HG03196 (cell line): ENCODE data around the gene LINC01488.

Experiments
- ATAC-seq: cut with Tn5 transposase; IDR thresholded peaks from one replicate; pipeline ENCODE4 v1.9.1; 2021; ENCODE audit not compliant: unreplicated experiment

LINC01488 gene

DNA sequence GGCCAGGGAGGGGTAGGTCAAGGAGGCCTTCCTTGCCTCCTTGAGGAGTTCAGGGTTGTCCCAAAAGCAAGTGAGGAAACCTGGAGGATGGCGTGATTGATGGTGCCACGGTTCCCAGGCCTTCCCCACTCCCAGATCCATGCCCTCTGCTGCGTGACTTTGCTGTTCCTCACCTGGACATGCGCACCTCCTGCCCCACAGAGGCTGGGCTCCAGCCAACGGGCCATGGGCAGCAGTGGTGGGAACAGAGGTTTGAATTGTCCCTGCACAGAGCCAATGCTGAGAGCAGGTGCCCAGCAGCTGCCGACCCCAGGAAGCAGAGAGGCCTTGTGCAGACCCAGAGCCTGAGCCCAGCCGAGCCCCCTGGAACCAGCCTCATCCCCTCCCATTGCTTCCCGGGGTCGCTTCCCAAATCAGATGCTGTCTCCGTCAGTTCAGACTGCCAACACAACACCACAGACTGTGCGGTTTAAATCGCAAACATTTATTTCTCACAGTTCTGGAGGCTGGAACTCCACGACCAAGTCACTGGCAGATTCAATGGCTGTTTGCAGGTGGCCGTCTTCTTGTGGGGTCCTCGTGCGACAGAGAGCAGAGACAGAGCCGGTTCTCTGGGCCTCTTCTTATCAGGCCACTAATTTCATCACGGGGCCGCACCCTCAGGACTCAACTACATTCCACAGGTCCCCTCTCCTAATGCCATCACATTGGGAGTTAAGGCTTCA is 6.2 kb upstream of the LINC01488 start:
- ATAC-seq: no peak

DNA sequence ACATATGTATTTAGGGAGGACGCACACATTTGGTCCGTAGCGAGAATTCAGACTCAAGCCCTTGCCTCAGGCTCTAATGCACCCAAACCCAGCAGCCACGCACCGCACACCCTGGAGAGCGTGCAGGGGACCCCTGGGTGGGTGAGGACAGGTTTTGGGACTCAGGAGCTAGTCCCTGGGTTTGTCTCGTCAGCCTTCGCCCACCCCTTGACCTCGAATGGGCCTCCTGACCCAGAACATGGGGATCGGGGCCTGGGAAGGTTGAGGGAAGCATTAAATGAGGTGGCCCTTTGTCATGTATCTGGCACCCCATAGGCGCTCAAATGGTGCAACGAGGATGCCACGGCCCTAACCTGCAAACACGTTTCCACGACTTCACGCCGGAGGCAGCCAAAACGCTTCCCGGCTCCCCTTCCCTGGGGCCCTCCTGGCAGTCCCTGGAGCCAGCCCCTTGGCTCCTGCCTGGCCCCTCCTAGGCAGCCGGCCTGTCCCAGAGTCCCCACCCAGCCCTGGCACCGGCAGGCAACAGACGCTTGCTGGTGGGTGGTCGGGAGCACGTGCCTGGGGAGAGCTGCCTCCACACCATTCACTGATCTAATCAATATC is 5.5 kb upstream of the LINC01488 start:
- ATAC-seq: no peak

DNA sequence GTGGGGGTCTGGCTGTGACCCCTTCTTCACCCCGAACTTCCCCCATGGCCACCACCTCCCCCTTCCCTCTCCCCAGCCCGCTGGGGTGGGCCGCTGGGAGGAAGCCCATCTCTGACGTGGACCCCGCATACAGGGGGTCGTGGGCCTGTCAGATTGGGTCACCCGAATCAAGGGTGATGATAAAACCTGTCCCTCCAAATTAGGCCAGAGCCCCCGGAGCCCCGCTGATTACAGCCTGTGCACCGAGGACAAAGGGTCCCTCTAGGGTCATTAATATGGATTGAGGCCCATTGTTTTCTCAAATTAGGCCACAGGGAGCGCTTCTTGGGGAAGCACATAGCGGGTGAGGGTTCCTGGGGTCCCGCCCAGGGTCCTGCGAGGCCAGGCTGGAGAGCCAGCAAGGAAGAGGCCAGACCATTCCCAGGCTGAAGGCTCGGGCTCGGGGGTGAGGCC is 4.9 kb upstream of the LINC01488 start:
- ATAC-seq: no peak

DNA sequence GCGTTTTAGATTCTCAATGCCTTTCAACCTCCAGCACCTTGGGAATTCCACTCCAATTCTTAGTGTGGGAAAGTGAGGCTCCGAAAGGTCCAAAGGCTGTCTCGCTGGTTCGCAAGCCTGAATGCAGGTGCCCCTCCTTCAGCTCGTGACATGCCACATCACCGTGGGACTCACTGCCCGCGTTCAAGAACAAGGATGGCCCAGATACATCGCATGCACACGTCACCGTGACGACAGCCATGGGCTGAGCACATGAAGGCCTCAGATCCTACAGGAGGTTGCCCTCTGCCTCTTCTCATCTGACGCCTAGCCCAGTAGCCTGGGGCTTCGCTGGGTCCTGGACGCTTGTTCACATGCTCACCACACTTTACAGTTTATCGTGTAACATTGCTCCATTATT is 4.4 kb upstream of the LINC01488 start:
- ATAC-seq: no peak

- no peak for ATAC-seq
These were observed 1.7 kb upstream of the LINC01488 start for GRCh38 chr11:69479591-69480271.

DNA sequence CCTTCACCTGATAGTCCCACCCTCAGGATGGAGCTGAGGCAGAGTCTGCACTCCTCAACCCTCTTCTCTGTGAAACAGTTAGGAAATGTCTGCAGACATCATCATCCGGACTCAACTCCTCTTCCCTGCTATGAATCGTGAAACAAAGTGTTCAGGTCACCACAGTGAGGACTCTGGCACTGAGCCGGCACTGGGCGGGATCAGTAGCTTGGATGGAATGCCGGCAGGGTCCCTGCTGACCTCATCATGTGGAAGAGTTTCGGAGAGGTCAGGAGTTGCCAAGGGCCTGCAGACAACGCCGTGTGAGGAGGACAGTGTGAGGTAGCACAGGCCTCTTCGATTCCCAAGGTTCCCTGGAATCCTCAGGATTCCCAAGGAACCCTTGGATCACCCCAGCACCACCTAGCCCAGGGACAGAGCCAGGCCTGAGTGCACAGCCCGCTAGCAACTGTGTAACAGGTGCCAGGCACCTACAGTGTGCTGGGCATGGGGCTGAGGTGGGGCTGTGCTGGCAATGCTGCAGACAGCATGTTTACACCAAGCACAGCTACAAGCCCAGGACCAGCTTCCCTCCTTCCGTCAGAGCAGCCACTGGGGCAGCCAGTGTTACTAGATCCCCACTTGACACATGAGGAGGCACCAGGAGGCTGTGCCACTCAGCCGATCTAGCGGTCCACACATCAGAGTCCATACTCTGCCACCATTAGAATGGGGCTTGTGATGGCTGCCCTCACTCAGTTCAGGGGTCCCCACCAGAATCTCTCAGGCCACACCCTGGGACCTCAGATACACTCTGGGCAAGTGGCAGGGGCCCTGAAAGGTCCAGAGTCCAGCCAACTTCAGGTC is 693 bp upstream of the LINC01488 start:
- ATAC-seq: no peak

DNA sequence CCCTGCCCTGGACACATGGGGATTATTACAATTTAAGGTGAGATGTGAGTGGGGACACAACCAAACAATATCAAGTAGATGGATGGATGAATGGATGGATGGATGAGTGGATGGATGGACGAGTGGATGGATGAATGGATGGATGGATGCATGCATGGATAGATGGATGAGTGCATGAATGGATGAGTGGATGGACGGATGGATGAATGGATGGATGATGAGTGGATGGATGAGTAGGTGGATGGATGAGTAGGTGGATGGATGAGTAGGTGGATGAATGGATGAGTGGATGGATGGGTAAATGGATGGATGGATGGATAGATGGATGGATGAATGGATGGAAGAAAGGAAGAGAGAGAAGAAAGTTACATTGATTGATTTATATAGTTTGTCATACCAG is 859 bp downstream of the LINC01488 start:
- ATAC-seq: no peak

DNA sequence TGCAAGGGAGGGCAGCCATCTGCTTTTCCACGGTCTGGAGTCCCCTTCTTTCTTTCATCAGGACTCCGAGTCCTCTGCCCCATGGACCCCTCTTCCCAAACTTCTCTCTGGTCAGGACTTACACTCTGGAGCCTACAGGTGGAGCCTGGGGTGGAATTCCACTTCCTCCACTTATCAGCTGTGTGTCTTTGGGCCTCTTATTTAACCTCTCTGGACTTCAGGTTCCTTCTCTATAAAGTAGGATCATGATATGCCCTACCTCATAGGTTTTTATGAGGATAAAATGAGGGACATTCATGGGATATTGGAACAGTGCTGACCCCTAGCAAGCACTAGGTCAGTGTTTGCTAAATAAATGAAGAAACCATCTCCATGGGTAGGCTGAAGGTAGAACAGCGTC is 1.7 kb downstream of the LINC01488 start:
- no peak for ATAC-seq

- no peak for ATAC-seq
These were observed 2.4 kb downstream of the LINC01488 start for GRCh38 chr11:69483691-69484426.

DNA sequence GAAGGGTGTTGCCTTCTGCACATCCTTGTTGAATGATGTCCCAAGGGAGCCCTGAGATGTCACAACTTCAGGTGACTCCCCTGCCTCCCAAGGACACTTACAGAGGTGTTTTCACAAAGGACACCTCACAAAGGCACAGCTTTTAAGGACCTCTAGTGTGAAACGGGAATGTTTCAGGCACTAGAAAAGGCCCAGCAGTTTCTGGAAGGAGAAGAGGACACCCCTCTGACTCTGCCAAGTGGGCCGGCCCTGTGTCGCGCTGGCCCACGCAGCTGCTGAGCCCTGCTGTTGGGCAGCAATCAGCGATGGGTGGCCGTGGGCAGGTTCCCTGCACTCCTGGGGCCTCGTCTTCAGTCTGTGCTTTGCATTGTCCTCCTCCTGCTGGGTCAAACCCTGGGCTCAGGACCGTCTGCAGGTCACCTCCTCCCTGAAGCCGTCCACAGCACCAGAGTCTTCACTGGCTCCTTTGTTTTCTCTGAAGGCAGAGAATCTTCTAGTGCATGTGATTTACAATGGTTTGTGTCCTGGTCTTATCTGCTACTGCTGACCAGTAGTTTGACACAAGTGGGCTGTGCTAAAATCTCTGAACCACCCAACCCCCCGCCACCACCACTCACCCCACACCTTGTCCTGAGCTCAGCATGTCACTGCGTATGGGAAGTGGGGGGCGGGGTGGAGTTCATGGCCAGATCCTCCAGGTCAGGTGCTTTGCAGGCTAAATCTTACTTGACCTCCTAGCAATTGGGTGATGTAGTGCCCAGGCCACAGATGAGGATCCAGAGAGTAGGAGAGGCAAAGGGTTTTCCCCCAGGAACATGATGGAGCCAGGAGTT is 3.2 kb downstream of the LINC01488 start:
- ATAC-seq: no peak

DNA sequence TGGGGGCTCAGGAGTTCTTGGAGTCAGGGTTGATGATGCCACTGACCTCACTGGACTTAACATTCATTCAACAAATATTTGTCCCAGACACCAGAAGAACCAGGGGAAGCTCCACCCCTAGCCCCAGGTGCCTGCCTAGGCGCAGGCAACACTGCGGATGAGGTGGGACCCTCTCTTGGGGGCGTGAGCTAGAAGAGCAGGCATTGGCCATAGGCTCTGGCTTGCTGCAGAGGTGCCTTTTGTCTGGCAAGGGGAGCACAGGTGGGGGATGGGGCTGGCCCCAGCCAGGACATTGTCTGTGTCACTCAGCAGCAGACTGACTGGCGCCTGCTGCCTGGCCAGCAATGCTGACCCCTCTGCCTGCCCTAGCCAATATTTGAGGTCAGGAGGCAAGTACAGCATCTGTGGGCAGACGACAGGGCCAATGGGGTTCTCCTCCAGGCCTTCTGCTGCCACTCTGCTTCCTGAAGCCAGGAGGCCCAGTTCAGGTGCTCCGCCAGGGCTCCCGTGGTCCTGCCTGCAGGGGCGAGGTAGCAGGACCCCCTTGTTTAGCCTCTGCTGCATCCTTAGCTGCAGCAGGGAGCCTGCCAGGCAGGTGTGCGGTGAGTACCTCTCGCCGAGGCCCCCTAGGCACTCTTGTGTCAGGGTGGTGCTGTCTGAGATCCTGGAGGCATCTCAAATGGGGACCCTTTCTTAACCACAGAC is 4.0 kb downstream of the LINC01488 start:
- no peak for ATAC-seq

DNA sequence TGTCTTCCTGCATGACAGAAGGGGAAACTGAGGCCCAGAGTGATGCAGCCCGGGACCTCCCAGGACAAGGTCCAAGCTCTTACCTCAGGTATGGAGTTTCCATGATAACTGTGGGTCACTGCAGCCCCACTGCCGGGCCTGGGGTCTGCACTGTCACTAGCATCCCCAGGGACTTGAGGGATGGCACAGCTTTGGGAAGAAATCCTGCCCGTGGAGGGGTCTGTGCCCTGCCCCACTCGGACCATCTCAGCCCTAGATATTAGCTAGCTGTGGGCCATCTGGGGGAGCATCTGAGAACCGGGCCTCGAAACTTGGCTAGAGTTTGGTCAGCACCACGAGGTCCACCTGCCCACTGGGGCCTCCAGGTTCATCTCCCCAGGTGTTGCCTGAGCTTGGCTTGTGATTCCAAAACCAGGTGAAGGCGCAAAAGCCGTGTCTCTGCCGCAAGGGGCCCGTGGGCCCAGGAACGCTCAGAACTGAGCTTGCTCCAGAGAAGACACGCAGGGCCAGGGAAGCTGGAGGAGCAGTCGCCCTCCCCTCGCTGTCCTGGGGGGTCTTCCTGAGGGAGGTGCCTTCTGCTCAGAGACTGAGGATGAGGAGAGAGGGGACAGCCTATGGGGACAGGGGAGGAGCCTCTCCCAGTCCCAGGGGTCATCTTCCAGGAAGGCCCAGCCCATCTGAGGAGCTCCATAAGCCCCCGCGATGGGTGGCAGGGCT is 4.8 kb downstream of the LINC01488 start:
- ATAC-seq: no peak

DNA sequence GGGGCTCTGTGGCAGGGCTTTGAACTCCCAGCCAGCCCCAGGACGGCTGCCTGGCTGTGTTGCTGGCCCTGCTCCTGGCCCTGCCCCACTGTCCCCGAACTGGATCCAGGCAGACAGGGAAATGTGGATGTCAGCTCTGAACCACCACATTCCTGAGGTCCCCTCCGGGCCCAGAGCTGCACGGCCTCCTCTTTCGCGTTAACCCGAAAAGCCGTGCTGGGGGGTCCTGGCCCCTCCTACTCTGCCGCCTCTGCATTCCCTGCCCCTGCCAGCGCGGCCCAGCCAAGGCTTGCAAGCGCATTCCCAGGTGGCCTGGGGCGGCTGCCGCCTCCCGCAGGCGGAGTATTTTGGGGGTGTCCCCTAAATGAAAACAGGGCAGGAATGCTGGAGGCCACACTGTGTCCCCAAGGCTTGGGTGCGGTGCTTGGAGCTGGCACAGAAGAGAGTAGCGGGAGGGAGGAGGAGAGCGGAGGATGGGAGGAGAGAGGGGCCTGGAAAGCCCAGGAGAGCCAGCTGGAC is 5.4 kb downstream of the LINC01488 start:
- ATAC-seq: no peak

DNA sequence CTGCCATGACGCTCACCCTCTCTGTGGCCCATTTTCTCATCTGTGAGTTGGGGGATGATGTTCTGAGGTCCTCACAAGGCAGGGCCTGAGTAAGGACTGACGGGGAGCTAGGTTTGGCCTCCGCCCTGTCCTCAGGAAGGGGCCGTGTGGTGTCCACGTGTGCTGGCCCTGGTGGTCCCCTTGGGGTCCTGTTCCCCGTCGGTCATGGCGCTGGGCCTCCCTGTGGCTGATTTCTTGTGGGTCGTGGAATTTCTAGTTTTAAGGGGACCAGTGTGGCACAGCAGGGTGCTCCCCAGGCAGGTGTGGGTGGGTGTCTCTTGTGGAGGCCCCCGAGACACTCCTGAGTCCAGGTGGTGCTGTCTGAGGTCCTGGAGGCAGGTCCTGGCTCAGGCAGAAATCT is 5.9 kb downstream of the LINC01488 start:
- no peak for ATAC-seq

GRCh38 chr11:69487849-69488542 is 6.5 kb downstream of the LINC01488 start:
- no peak for ATAC-seq

GRCh38 chr11:69488543-69488940 is 7.1 kb downstream of the LINC01488 start:
- ATAC-seq: no peak

DNA sequence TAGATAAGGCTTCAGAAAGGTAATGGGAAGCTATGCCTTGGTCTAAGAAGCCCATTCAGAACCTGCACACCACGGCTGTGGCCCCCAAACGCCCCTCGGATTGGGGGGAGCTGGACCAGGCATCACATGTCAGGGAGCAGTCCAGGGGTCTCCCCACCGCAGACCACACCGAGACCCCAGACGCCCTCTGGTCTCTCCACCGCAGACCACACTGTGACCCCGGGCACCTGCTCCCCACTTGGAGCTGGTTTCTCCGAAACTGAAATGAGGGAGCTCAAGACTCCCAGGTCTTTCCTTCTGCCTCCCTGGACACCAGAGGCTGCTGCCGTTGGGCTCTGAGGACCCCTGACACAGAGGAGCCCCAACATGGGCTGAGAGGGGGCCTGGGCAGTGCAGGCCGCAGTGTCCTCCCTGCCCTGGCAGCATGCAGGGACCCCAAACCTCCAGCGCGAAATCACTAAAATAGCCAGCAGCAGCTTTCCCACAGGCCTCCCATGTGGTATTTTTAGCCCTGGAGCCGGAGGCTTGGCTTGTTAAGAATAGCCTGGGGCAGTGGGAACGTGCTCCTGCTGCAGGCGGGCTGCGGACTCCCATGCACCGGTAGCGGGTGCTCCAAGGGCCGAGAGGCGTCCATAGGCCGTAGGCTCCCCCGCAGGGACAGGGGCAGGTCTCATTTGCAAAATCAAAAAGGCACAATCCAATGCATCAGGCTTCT is 7.7 kb downstream of the LINC01488 start:
- no peak for ATAC-seq
